Effector memory CD4-positive, alpha-beta T cell (primary cell): ENCODE results near the gene AHNAK2.

Experiments
- DNase-seq, 3 donors: peaks; one replicate each; pipeline ENCODE4 v3.0.0-alpha.2; 2020
- H3K27ac ChIP-seq: 2 replicates; pipeline ENCODE4 v1.7.0; 2013; ENCODE audit warnings: mild to moderate bottlenecking, low read length, moderate library complexity; ENCODE audit not compliant: insufficient read depth, poor library complexity, severe bottlenecking
- H3K27me3 ChIP-seq: replicated peaks from 2 replicates; pipeline ENCODE4 v1.7.0; 2013; ENCODE audit warnings: mild to moderate bottlenecking, low read length; ENCODE audit not compliant: insufficient read depth, control insufficient read depth, poor library complexity, severe bottlenecking
- H3K36me3 ChIP-seq: 2 replicates; pipeline ENCODE4 v1.7.0; 2013; ENCODE audit warnings: mild to moderate bottlenecking, low read length, moderate library complexity; ENCODE audit not compliant: control insufficient read depth, insufficient read depth
- H3K4me1 ChIP-seq: 2 replicates; pipeline ENCODE4 v1.7.0; 2013; ENCODE audit warnings: low read length, mild to moderate bottlenecking; ENCODE audit not compliant: control insufficient read depth, insufficient read depth, poor library complexity, severe bottlenecking
- H3K4me3 ChIP-seq: 2 replicates; pipeline ENCODE4 v1.7.0; 2013; ENCODE audit warnings: low read length, low read depth, mild to moderate bottlenecking; ENCODE audit not compliant: insufficient read depth, poor library complexity, severe bottlenecking
- H3K9me3 ChIP-seq: 2 replicates; pipeline ENCODE4 v1.7.0; 2013; ENCODE audit warnings: mild to moderate bottlenecking, low read length, moderate library complexity; ENCODE audit not compliant: control insufficient read depth

AHNAK2 gene

GRCh38 chr14:104978746-104979691, 845 bp upstream of the AHNAK2 start:
- no peak overlapping the region for H3K27ac ChIP-seq
- H3K4me3 ChIP-seq: no peak overlapping the region
- H3K9me3 ChIP-seq: no peaks in the 10 kb centered on the region
- no peak for DNase-seq
- H3K36me3 ChIP-seq: no peaks in the 10 kb centered on the region
- peaks cover 18% of the 10 kb centered on the region for H3K27me3 ChIP-seq
- peaks cover 13% of the 10 kb centered on the region for H3K4me1 ChIP-seq

- DNase-seq: no peak
- H3K4me1 ChIP-seq: peaks cover 13% of the 10 kb centered on the region
- H3K27ac ChIP-seq: no peak overlapping the region
- peaks cover 18% of the 10 kb centered on the region for H3K27me3 ChIP-seq
- H3K9me3 ChIP-seq: no peaks in the 10 kb centered on the region
- no peaks in the 10 kb centered on the region for H3K36me3 ChIP-seq
- H3K4me3 ChIP-seq: peak overlapping the region; percentile 44
Observed at GRCh38 chr14:104977008-104977680, 1.0 kb downstream of the AHNAK2 start.

GRCh38 chr14:104976198-104977007, 1.8 kb downstream of the AHNAK2 start:
- no peaks in the 10 kb centered on the region for H3K36me3 ChIP-seq
- H3K27ac ChIP-seq: no peak overlapping the region
- no peaks in the 10 kb centered on the region for H3K9me3 ChIP-seq
- peaks cover 18% of the 10 kb centered on the region for H3K27me3 ChIP-seq
- H3K4me1 ChIP-seq: peaks cover 13% of the 10 kb centered on the region
- peak; percentile 71 to 78 (median 76) for DNase-seq
- H3K4me3 ChIP-seq: no peak overlapping the region

- Histone ChIP-seq H3K27me3 (peaks cover 18% of the 10 kb centered on the region), H3K4me3 (no peak overlapping the region), H3K27ac (no peak overlapping the region), H3K36me3 (no peaks in the 10 kb centered on the region), H3K4me1 (peaks cover 13% of the 10 kb centered on the region), H3K9me3 (no peaks in the 10 kb centered on the region)
- DNase-seq: no peak
Observed at GRCh38 chr14:104975481-104976197, 2.5 kb downstream of the AHNAK2 start.

- no peak for DNase-seq
- H3K27me3 ChIP-seq: peaks cover 18% of the 10 kb centered on the region
- no peaks in the 10 kb centered on the region for H3K9me3 ChIP-seq
- H3K27ac ChIP-seq: no peak overlapping the region
- peaks cover 13% of the 10 kb centered on the region for H3K4me1 ChIP-seq
- no peak overlapping the region for H3K4me3 ChIP-seq
- no peaks in the 10 kb centered on the region for H3K36me3 ChIP-seq
Observed at GRCh38 chr14:104974665-104975390, 3.3 kb downstream of the AHNAK2 start.

- Histone ChIP-seq H3K4me1 (peaks cover 13% of the 10 kb centered on the region), H3K27me3 (peaks cover 21% of the 10 kb centered on the region), H3K9me3 (no peaks in the 10 kb centered on the region), H3K4me3 (no peak overlapping the region), H3K27ac (no peak overlapping the region), H3K36me3 (no peaks in the 10 kb centered on the region)
- no peak for DNase-seq
Observed at GRCh38 chr14:104974146-104974541, 4.0 kb downstream of the AHNAK2 start.

GRCh38 chr14:104973385-104974145, 4.6 kb downstream of the AHNAK2 start:
- no peak overlapping the region for H3K4me3 ChIP-seq
- H3K9me3 ChIP-seq: no peaks in the 10 kb centered on the region
- no peaks in the 10 kb centered on the region for H3K36me3 ChIP-seq
- H3K4me1 ChIP-seq: peaks cover 8% of the 10 kb centered on the region
- peaks cover 20% of the 10 kb centered on the region for H3K27me3 ChIP-seq
- H3K27ac ChIP-seq: no peak overlapping the region
- DNase-seq: no peak

GRCh38 chr14:104973135-104973384, 5.1 kb downstream of the AHNAK2 start:
- H3K27ac ChIP-seq: no peak overlapping the region
- H3K9me3 ChIP-seq: no peaks in the 10 kb centered on the region
- peaks cover 20% of the 10 kb centered on the region for H3K27me3 ChIP-seq
- no peak overlapping the region for H3K4me3 ChIP-seq
- no peak for DNase-seq
- H3K36me3 ChIP-seq: no peaks in the 10 kb centered on the region
- H3K4me1 ChIP-seq: peaks cover 6% of the 10 kb centered on the region
